ENCODE measurements around the gene APLNR.

APLNR gene

GRCh38 chr11:57192316-57192715 is 44.7 kb downstream of the APLNR start:
- TF ChIP-seq, protein P1, sequence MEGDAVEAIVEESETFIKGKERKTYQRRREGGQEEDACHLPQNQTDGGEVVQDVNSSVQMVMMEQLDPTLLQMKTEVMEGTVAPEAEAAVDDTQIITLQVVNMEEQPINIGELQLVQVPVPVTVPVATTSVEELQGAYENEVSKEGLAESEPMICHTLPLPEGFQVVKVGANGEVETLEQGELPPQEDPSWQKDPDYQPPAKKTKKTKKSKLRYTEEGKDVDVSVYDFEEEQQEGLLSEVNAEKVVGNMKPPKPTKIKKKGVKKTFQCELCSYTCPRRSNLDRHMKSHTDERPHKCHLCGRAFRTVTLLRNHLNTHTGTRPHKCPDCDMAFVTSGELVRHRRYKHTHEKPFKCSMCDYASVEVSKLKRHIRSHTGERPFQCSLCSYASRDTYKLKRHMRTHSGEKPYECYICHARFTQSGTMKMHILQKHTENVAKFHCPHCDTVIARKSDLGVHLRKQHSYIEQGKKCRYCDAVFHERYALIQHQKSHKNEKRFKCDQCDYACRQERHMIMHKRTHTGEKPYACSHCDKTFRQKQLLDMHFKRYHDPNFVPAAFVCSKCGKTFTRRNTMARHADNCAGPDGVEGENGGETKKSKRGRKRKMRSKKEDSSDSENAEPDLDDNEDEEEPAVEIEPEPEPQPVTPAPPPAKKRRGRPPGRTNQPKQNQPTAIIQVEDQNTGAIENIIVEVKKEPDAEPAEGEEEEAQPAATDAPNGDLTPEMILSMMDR (IDR thresholded peaks at IDR 0.05), result no peak

DNA sequence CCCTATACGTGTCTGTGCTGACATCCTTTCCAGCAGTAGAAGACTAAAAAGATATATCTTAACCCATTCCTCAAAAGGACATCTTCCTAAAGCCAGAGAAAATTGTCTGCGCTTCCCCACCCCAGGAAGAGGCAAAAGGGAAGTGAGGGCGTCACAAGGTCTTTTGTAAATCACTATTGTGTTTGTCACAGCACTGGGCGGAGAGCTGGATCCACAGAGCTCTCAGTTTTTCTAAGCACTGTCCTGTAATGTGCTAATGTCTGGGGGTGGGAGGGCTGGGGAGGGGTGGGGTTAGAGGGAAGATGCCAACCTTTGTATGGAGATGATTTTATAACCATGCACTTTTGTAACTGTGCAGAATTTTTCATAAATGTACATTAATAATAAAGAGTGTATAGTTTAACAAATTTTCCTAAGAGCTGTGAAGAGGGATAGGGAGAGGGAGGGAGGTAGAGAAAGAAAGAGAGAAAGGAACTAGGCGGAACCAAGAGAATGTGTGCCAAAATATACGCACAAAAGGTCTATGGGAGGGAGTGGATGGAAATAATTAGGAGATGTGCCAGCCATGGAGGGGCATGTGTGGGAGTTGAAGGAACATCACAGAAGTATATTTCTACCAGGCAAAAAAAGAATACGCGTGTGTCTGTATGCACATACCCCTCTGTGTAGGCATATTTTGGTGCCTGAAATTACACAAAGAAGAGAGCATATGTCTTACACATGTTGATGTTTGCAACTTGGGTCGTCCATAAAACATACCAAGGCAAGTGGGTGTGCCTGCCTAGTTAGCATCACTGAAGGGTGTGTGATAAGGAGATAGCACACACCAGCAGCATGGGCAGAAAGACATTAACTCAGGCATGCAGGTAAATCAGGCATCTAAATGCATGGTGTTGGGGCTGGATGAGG is 45.5 kb downstream of the APLNR start:
- TF ChIP-seq, protein P1 (IDR thresholded peaks at IDR 0.05), result no peak
- TF ChIP-seq ZFX (IDR thresholded peaks at IDR 0.05; ENCODE audit: borderline replicate concordance), result no peak
- H3K27ac ChIP-seq, result no peak overlapping the region

More at GRCh38 chr11:57192316-57192715, 44.7 kb downstream of the APLNR start:
- H3K27ac ChIP-seq, result no peak overlapping the region

DNA sequence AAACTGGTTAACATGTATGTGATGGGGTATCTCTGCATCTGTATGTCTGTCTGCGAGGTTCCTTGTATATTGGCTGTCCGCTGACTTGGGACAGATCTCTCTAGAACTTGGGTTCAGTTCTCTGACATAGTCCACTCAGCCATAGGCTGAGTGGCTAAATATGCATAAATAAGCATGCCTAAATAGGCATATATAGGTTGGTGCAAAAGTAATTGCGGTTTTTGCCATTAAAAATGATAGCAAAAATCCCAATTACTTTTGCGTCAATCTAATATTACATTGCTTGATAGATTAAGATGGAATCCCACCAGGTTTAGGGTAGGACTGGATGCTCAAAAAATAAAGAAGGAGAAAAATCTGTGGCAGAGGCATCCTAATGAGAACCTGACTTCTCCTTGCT is 46.5 kb downstream of the APLNR start:
- TF ChIP-seq, protein P1 (IDR thresholded peaks at IDR 0.05), result no peak
- TF ChIP-seq ZFX (IDR thresholded peaks at IDR 0.05; ENCODE audit: borderline replicate concordance), result no peak
- H3K27ac ChIP-seq, result no peak overlapping the region
